GM19452 (cell line): ENCODE measurements around the gene LSMEM2.
A peak's percentile ranks its signal among the peaks of the same experiment; 100 is the strongest.
"Not testable (repeated sequence)": the region's sequence is repeated elsewhere in the genome, so short reads cannot be mapped to it uniquely, and the experiment has no call there.

Source experiments
- ATAC-seq: cut with Tn5 transposase; IDR thresholded peaks from one replicate; pipeline ENCODE4 v1.9.1; 2021; ENCODE audit not compliant: unreplicated experiment

Gene LSMEM2

DNA sequence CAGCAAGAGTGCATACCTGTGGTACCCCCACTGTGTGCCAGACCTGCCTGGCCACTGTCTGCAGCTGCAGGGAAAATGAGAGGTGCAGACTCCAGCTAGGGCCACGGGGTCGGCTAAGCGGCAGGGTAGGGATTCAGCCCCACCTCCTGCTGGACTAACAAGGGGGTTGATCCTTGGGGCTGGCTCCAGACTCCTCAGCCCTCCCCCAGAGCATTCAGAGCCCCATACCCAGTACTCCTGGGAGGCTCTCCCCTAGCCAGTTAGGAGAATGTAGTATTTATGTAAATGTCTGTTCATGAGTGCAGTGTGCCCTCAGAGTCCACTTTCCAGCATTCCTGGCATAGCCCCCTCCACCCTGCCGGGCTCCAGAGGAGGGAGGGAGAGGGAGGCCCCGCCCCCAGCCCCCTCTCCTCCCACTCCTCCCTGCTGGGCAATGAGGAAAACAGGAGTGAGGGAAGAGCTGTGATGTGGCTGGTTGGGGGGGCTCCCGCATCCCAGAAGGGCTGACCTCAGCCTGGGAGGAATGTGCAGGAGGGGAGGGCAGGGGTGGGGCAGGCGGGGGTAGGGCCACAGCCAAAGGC is 14.4 kb upstream of the LSMEM2 start:
- no peak for ATAC-seq

DNA sequence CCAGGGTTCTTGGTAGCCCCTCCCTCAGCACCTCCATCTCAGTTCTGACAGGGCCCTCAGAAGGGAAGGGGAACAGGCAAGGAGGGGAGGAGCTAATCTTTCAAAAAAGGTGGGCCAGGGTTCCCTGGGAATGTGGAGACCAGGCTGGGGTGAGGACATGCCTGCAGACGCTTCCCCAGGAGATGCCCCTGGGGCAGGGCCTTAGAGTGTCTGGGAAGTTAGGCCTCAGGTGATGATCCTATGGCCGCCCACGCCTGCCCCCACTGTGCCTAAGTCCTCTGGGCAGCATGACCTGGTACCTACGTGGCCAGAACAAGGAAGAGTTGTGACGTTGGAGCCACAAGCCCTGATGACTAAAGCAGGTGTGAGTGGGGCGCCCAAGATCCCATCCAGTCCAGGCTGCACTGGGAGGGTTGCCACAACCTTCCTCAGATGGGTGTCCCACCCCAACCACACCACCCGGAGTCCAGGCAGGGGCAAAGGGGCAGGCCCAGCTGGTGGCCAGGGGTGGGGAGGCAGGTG is 13.9 kb upstream of the LSMEM2 start:
- ATAC-seq = no peak

DNA sequence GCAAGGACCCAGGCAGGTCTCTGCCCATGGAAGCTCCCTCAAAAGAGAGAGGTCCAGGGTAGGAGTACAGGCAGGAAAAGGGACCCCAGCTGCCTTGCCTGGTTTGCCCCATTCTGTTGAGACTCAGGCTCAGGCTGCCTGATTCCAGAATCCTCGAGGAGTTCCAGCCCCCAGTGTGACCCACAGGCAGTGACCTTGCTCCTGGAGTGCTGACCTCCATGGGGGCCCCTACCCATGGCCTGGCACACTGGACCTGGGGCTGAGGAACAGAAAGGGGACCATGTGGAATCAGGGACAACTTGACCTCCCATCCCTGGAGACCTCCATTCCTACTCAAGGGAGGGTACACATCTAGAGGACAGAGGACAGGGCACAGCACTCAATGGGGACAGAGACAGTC is 13.3 kb upstream of the LSMEM2 start:
- no peak for ATAC-seq

- no peak for ATAC-seq
Measured at GRCh38 chr3:50266017-50266416, 12.9 kb upstream of the LSMEM2 start.

DNA sequence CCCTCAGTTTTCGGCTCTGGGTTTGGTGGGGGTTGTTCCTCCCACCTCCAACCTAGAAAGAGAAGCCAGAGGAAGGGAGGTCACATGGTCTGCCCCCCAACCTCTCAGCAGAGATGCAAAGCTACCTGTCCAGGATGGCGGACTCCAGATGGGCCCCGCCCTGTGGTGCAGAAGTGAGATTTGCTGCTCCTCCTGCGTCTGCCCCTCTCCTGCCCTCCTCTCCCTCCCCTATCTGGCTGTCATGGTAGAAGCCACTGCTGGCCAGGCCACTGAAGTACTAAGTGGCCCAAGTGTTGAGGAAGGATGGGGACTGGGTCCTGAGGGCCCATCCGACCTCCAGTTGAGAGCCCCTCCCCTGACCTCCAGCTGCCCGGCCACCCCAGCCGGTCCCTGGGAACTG is 12.1 kb upstream of the LSMEM2 start:
- ATAC-seq = no peak

GRCh38 chr3:50267280-50267913 is 11.5 kb upstream of the LSMEM2 start:
- no peak for ATAC-seq

DNA sequence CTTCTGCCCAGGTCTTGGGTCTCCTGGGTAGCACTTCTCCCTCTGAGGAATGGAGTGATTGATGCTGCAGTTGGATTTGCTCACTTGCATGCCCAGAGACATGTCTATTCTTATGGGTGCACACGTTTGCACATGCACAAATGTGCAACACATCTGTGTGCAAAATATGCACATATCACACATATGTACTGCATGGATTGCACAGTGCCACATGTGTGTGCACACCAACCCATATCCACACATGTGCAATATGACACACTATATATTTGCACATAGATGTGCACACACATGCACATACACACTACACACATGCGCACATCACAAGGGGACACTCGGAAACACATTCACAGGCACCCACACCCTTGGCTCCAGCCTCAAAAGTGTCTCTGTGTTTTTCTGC is 10.6 kb upstream of the LSMEM2 start:
- ATAC-seq = no peak

DNA sequence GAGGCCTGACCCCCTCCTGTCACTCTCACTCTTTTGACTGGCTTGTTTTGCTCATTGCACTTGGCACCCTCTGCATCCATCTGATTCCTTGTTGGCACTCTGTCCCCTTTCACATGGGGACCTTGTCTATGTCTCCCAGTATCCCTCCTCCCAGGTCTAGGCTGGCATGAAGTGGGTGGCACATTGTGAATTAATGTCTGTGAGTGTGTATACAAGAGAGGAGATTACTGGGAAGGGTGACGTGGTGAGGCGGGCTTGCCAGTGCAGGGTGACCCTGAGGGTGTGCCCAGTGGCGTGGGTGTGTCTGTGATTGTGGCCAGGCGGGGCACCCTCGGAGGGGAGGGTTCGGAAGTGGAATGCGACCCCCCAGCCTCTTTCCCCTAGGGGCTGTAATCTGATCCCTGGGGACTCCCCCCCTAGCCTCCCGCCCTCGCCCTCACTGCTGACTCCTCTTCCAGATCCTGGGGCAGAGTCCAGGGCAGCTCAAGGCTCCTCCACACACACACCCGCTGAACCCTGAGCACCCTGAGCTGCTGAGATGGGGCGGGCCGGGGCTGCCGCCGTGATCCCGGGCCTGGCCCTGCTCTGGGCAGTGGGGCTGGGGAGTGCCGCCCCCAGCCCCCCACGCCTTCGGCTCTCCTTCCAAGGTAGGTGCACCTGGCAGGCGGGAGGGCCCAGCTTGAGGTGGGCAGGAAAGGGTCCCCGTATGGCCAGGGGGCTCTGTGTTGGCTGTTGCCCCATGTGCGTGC is 10.0 kb upstream of the LSMEM2 start, which contains the start of gene SEMA3B:
Gene SEMA3B, plus strand, starts transcription at position 445 of the 749 bp plus-strand sequence. Its CDS starts 94 bp downstream, at position 539.
- no peak for ATAC-seq

GRCh38 chr3:50269460-50269859 is 9.4 kb upstream of the LSMEM2 start:
- ATAC-seq = no peak

- ATAC-seq = no peak
Measured at GRCh38 chr3:50269977-50270413, 8.9 kb upstream of the LSMEM2 start.

DNA sequence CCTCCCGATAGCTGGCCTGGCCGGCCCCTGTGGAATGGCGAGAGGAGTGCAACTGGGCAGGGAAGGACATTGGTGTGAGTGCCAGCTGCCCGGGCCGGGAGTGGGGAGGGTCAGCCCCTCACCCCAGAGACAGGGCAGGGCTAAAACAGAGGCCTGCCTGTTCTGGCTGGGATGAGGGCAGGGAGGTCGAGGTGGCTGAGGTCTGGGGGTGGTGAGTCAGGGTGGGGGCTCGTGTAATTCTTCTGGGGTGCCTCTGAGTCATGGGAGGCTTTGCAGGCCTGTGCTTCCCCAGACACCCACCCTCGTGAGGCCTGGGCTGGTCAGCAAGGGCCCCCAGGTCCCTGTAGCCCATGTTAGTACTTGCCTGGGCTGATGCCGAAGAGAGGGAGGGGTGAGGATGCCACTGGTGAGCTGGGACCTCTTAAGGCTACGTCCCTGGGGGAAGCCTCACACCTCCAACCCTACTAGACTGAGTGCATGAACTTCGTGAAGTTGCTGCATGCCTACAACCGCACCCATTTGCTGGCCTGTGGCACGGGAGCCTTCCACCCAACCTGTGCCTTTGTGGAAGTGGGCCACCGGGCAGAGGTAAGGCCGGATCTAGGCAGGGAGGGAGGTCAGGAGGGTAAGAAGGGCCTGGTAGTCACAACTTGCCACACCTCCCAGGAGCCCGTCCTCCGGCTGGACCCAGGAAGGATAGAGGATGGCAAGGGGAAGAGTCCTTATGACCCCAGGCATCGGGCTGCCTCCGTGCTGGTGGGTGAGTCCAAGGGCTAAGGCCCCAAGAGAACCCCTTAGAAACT is 8.3 kb upstream of the LSMEM2 start:
- no peak for ATAC-seq

DNA sequence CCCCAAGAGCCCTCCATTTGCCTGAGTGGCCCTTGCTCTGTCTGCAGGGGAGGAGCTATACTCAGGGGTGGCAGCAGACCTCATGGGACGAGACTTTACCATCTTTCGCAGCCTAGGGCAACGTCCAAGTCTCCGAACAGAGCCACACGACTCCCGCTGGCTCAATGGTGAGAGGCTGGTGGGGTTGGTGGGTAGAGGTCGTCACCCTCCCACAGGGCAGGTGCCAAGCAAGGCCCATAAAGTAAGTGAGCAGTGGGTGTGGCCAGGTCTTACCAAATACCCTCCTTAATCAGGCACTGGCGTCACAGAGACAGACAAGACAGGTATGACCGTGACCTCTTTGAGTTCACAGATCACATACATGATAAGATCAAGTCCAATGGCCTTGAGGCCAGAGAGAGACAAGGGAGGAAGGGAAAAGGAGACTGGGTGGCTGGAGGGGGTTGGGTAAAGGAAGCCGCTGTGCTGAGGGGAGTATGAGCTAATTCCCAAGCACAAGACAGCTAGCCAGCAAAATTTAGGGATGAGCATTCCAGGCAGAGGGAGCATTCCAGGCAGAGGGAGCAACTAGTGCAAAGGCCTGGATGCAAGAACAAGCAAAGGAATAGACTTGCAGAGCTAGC is 7.5 kb upstream of the LSMEM2 start:
- no peak for ATAC-seq

DNA sequence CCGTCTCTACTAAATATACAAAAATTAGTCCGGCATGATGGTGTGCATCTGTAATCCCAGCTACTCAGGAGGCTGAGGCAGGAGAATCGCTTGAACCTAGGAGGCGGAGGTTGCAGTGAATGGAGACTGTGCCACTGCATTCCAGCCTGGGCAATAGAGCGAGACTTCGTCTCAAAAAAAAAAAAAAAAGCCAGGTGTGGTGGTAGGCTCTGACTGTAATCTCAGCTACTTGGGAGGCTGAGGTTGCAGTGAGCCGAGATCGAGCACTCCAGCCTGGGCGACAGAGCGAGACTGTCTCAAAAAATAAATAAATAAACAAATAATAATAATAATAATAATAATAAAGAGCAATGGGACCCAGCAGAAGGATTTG is 6.4 kb upstream of the LSMEM2 start:
- not testable (repeated sequence) for ATAC-seq

DNA sequence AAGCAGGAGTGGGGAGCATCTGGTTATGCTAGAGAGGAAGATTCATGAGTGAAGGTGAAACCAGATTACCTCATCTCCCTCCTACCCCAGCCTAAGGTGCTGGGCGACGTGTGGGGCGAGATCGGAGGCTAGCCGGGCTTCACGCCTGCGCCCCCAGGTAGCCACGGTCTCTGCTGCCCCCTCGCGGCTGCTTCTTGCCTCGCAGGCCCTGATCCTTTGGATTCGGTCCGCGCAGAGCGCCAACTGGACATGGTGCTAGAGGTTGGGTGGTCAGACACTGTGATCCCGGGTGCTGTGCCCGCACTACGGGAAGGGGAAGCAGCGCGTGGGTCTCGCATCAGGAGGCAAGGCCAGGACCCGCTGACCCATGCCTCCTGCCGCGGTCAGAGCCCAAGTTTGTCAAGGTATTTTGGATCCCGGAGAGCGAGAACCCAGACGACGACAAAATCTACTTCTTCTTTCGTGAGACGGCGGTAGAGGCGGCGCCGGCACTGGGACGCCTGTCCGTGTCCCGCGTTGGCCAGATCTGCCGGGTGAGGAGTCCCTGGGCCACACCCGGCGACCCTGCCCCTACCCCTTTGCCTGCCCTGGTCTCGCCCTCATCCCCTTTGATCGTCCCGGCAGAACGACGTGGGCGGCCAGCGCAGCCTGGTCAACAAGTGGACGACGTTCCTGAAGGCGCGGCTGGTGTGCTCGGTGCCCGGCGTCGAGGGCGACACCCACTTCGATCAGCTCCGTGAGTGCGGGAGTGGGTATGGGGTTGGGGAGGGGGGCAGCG is 5.8 kb upstream of the LSMEM2 start:
- ATAC-seq = peak; percentile 84

DNA sequence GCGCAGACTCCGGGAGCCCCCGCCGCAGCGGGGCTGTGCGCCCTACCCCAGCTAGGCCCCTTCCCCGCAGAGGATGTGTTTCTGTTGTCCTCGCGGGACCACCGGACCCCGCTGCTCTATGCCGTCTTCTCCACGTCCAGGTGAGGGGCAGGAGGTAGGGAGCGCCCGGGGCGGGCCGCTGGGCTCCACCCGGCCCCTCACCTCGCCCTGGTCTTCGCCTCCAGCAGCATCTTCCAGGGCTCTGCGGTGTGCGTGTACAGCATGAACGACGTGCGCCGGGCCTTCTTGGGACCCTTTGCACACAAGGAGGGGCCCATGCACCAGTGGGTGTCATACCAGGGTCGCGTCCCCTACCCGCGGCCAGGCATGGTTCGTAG is 5.2 kb upstream of the LSMEM2 start:
- no peak for ATAC-seq

GRCh38 chr3:50274371-50275104 is 4.3 kb upstream of the LSMEM2 start:
- ATAC-seq = no peak

DNA sequence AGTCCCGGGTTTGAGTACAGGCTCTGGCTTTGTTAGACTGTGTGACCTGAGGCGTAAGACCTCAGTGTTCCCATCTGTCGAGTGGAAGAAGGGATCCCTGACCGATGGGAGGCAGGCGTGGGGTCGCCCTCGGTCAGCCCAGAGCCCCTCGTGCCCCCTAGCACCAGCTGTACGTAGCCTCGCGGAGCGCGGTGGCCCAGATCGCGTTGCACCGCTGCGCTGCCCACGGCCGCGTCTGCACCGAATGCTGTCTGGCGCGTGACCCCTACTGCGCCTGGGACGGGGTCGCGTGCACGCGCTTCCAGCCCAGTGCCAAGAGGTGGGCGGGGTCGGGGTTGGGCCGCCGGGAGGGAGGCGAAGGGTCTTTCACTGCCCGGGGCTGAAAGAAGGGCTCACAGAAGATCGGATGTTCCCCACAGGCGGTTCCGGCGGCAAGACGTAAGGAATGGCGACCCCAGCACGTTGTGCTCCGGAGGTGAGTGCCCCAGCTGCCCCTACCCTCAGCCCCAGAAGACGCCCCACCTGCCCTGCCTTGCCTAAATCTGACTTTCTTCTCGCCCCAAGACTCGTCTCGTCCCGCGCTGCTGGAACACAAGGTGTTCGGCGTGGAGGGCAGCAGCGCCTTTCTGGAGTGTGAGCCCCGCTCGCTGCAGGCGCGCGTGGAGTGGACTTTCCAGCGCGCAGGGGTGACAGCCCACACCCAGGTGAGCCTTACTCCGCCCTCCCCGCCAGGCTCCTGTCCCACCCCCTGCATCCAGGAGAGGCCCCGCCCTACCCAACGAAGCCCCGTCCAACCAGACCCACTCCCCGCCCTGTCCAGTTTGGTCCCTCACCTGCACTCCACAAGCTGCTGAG is 3.5 kb upstream of the LSMEM2 start:
- ATAC-seq = no peak

DNA sequence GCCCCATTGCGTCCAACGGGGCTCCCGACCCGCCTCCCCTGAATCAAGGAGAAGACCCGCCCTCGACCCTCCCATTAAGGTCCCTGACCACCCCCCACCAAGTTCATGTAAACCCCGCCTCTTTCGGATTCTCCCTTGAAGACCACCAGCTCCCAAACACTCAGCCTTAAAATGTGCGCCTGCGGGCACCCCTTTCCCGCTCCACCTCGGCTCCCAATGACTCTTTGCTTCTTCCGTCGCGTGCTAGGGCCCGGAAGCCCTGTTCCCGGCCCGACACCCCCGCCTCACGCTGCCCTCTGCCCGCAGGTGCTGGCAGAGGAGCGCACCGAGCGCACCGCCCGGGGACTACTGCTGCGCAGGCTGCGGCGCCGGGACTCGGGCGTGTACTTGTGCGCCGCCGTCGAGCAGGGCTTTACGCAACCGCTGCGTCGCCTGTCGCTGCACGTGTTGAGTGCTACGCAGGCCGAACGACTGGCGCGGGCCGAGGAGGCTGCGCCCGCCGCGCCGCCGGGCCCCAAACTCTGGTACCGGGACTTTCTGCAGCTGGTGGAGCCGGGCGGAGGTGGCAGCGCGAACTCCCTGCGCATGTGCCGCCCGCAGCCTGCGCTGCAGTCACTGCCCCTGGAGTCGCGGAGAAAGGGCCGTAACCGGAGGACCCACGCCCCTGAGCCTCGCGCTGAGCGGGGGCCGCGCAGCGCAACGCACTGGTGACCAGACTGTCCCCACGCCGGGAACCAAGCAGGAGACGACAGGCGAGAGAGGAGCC is 2.7 kb upstream of the LSMEM2 start:
- no peak for ATAC-seq
